ENCODE measurements around the gene MLEC.

MLEC gene

GRCh38 chr12:120686690-120687577 is at the start of gene MLEC:
Gene MLEC, plus strand, starts transcription at chr12:120687149. Its CDS starts 148 bp downstream, at chr12:120687297.
- peak; percentile 99 for DNase-seq

- DNase-seq, result peak; percentile 53
Observed at GRCh38 chr12:120639771-120640721, 46.9 kb upstream of the MLEC start, which contains the start of gene CABP1. Gene CABP1, plus strand, starts transcription at chr12:120640626. Its CDS starts 60 bp downstream, at chr12:120640686.

- DNase-seq, result peak; percentile 28
Observed at GRCh38 chr12:120640861-120641833, 45.8 kb upstream of the MLEC start.

- DNase-seq, result no peak
Observed at GRCh38 chr12:120642121-120642520, 44.8 kb upstream of the MLEC start.

GRCh38 chr12:120642826-120643225 is 44.1 kb upstream of the MLEC start:
- no peak for DNase-seq

- DNase-seq, result no peak
Observed at GRCh38 chr12:120643574-120643973, 43.4 kb upstream of the MLEC start.

GRCh38 chr12:120646044-120646443 is 40.9 kb upstream of the MLEC start:
- DNase-seq, result no peak

GRCh38 chr12:120647375-120647755 is 39.6 kb upstream of the MLEC start:
- no peak for DNase-seq

- DNase-seq, result no peak
Observed at GRCh38 chr12:120649442-120650232, 37.3 kb upstream of the MLEC start.

GRCh38 chr12:120650233-120650690 is 36.7 kb upstream of the MLEC start:
- DNase-seq, result no peak

GRCh38 chr12:120651821-120652220 is 35.1 kb upstream of the MLEC start:
- no peak for DNase-seq

GRCh38 chr12:120652656-120653435 is 34.1 kb upstream of the MLEC start:
- DNase-seq, result no peak

- no peak for DNase-seq
Observed at GRCh38 chr12:120653611-120654010, 33.3 kb upstream of the MLEC start.

- DNase-seq, result no peak
Observed at GRCh38 chr12:120654656-120655055, 32.3 kb upstream of the MLEC start.

- DNase-seq, result no peak
Observed at GRCh38 chr12:120656008-120656407, 30.9 kb upstream of the MLEC start.

GRCh38 chr12:120658286-120659150 is 28.4 kb upstream of the MLEC start:
- no peak for DNase-seq

GRCh38 chr12:120659151-120659525 is 27.8 kb upstream of the MLEC start:
- no peak for DNase-seq

- DNase-seq, result no peak
Observed at GRCh38 chr12:120661432-120661831, 25.5 kb upstream of the MLEC start.

- no peak for DNase-seq
Observed at GRCh38 chr12:120662879-120663278, 24.1 kb upstream of the MLEC start.
